K562 (cell line): Measurements from ENCODE around the gene PDE3A. TPM values are rescaled to one million over a fixed set of nuclear protein-coding genes. Genes with fewer than 3 reads are reported as not detected.

Experiments used
- ATAC-seq: fragments of 200-7000 bp; cut with Tn5 transposase; 3 replicates; pipeline ENCODE4 v1.9.1; 2020; ENCODE audit warnings: moderate library complexity
- BruUV-seq: library from RNA; stranded (reverse); fragments of 400-500 nt; replicated peaks from 2 replicates; lab custom pipeline; 2021; lab: Mats Ljungman, UMichigan
- CTCF ChIA-PET: fragments of 300-600 bp; formaldehyde crosslinking; extraction: SDS; loops from one replicate; lab custom pipeline; 2021; ENCODE audit warnings: low intra/inter-chr PET ratio; lab: Yijun Ruan, JAX
- POLR2A ChIA-PET: fragments of 300-600, 350-650 bp; sonication (Branson Sonifier 250); formaldehyde crosslinking; extraction: SDS; loops from one replicate; lab custom pipeline; 2021; ENCODE audit warnings: antibody characterized with exemption, inconsistent platforms; lab: Yijun Ruan, JAX
- DNase-seq, 4 experiments: peaks; one replicate each; pipeline versions ENCODE4 v3.0.0 to v3.0.0-alpha.2; 2011 to 2018; ENCODE audit warnings: low spot score in 3 of 4, mixed read lengths in 3 of 4; ENCODE audit errors: extremely low read depth in 1 of 4
- FAIRE-seq: peaks from 2 replicates; lab custom pipeline; 2011; peaks lifted over from hg19 to GRCh38; lab: Jason Lieb, UNC
- H2AFZ ChIP-seq: 2 replicates; pipeline ENCODE4 v1.6.0; 2011; ENCODE audit warnings: low read depth, low read length, control low read depth, inconsistent platforms
- H3K27ac ChIP-seq: fragments of 200-600 bp; 3 replicates; pipeline ENCODE4 v1.8.0; 2011; ENCODE audit warnings: low read depth, mild to moderate bottlenecking, control low read depth, inconsistent platforms, low read length, moderate library complexity, mixed read lengths; ENCODE audit errors: extremely low read depth
- H3K27me3 ChIP-seq, 2 experiments: fragments of 300-600 bp in 1 of 2; 2 replicates in 1 of 2; 3 replicates in 1 of 2; pipeline versions ENCODE4 v1.6.0 to v1.8.0; 2011; ENCODE audit warnings: inconsistent platforms in 2 of 2, low read length in 2 of 2, mild to moderate bottlenecking in 1 of 2, mixed read lengths in 1 of 2, moderate library complexity in 1 of 2; ENCODE audit not compliant: control insufficient read depth in 2 of 2, insufficient read depth in 2 of 2
- H3K36me3 ChIP-seq: fragments of 300-600 bp; 3 replicates; pipeline ENCODE4 v1.8.0; 2011; ENCODE audit warnings: mild to moderate bottlenecking, low read length, inconsistent platforms; ENCODE audit not compliant: control insufficient read depth, insufficient read depth
- H3K4me1 ChIP-seq, 2 experiments: fragments of 200-600 bp in 1 of 2; replicated peaks in 1 of 2; 2 replicates in 1 of 2; 3 replicates in 1 of 2; pipeline versions ENCODE4 v1.5.1 to v1.8.0; 2011; ENCODE audit warnings: inconsistent platforms in 2 of 2, low read length in 2 of 2, mild to moderate bottlenecking in 1 of 2, mixed read lengths in 1 of 2, moderate library complexity in 1 of 2; ENCODE audit not compliant: control insufficient read depth in 2 of 2, insufficient read depth in 2 of 2
- H3K4me2 ChIP-seq: 2 replicates; pipeline ENCODE4 v1.6.1; 2011; ENCODE audit warnings: low read length, control low read depth, inconsistent platforms, mixed read lengths; ENCODE audit not compliant: insufficient read depth
- H3K4me3 ChIP-seq: fragments of 200-600 bp; sonication (generic), shearing (Covaris generic); 2 replicates; pipeline ENCODE4 v1.5.1; 2016; ENCODE audit warnings: control low read depth, inconsistent platforms
- H3K79me2 ChIP-seq: fragments of 200-600 bp; 3 replicates; pipeline ENCODE4 v1.8.0; 2011; ENCODE audit warnings: low read length, inconsistent platforms; ENCODE audit not compliant: control insufficient read depth, insufficient read depth
- H3K9ac ChIP-seq, 2 experiments: 2 replicates each; pipeline versions ENCODE4 v1.6.0 to v1.6.1; 2011; ENCODE audit warnings: low read depth in 2 of 2, low read length in 2 of 2, control low read depth in 1 of 2, inconsistent platforms in 1 of 2, mild to moderate bottlenecking in 1 of 2, mixed read lengths in 1 of 2; ENCODE audit not compliant: insufficient read depth in 1 of 2
- H3K9me1 ChIP-seq: one replicate; pipeline ENCODE4 v1.6.0; 2011; ENCODE audit warnings: inconsistent platforms, mild to moderate bottlenecking, low read length, moderate library complexity; ENCODE audit not compliant: control insufficient read depth, insufficient read depth
- H3K9me3 ChIP-seq: replicated peaks from 2 replicates; pipeline ENCODE4 v1.5.1; 2011; ENCODE audit warnings: low read depth, low read length, inconsistent platforms; ENCODE audit not compliant: control insufficient read depth, insufficient read depth
- H4K20me1 ChIP-seq: replicated peaks from 2 replicates; pipeline ENCODE4 v1.6.1; 2011; ENCODE audit warnings: low read length, inconsistent platforms, mixed read lengths; ENCODE audit not compliant: control insufficient read depth, insufficient read depth
- ATF2 ChIP-seq: sonication (generic); formaldehyde crosslinking; IDR thresholded peaks from 2 replicates; pipeline ENCODE4 v1.8.1; 2022; ENCODE audit warnings: missing genetic modification reagents
- CBFA2T3 ChIP-seq: fragments of 450-650 bp; IDR thresholded peaks from 2 replicates; pipeline ENCODE4 v1.6.1; 2017
- GMEB1 ChIP-seq: fragments of 250-450 bp; sonication (Bioruptor Pico); IDR thresholded peaks from 2 replicates; pipeline ENCODE4 v1.4.0; 2020; ENCODE audit warnings: mild to moderate bottlenecking
- HDAC6 ChIP-seq: IDR thresholded peaks from 2 replicates; pipeline ENCODE4 v1.6.1; 2012; ENCODE audit warnings: low read depth, mild to moderate bottlenecking, control low read depth, inconsistent platforms, low read length, moderate library complexity
- HMGN3 ChIP-seq: IDR thresholded peaks from 2 replicates; pipeline ENCODE4 v1.6.1; 2011; ENCODE audit warnings: borderline replicate concordance, low read depth, mild to moderate bottlenecking, mixed read lengths, low read length; ENCODE audit not compliant: insufficient read length; ENCODE audit errors: extremely low read depth
- JUND ChIP-seq, 2 experiments: IDR thresholded peaks; 2 replicates in 1 of 2; 3 replicates in 1 of 2; pipeline ENCODE4 v1.6.1; 2011; ENCODE audit warnings: borderline replicate concordance in 2 of 2, low read depth in 2 of 2, low read length in 2 of 2, improper control_type of control experiment in 1 of 2, missing biosample characterization in 1 of 2, missing genetic modification characterization in 1 of 2, missing genetic modification reagents in 1 of 2
- PBX2 ChIP-seq, 2 experiments: IDR thresholded peaks in 1 of 2; conservative IDR thresholded peaks in 1 of 2; 2 replicates each; pipeline ENCODE4 v1.6.1; 2016; ENCODE audit warnings: low read depth in 2 of 2, mild to moderate bottlenecking in 1 of 2, missing compliant biosample characterization in 1 of 2, missing genetic modification characterization in 1 of 2, moderate library complexity in 1 of 2
- POLR2AphosphoS2 ChIP-seq: IDR thresholded peaks from 2 replicates; pipeline ENCODE4 v1.6.1; 2012; ENCODE audit warnings: low read length, improper control_type of control experiment
- SPI1 ChIP-seq: IDR thresholded peaks from 2 replicates; pipeline ENCODE4 v1.6.1; 2011; ENCODE audit warnings: low read depth, low read length, control low read depth, borderline replicate concordance
- ZKSCAN1 ChIP-seq: fragments of 150-350 bp; IDR thresholded peaks from 2 replicates; pipeline ENCODE4 v1.6.1; 2016; ENCODE audit warnings: low read depth, low read length
- WGBS: fragments of 100-300 bp; shearing (Covaris generic); methylation state at CpG from one replicate; pipeline ENCODE4 v1.1.6; 2016; ENCODE audit warnings: low coverage, mixed read lengths; ENCODE audit not compliant: insufficient coverage; ENCODE audit errors: missing lambda C conversion rate; 5-methylcytosine and 5-hydroxymethylcytosine counted together
- in situ Hi-C: fragments of 300-500 bp; cut with MboI; formaldehyde crosslinking; loops from 4 replicates; pipeline ENCODE4 v1.15.0; 2018; ENCODE audit warnings: inconsistent platforms, mixed read lengths
- intact Hi-C: fragments of 100-400 bp; cut with micrococcal nuclease; formaldehyde crosslinking; loops from 2 replicates; pipeline ENCODE4 v1.14.2; 2022
- polyA plus RNA-seq, 8 experiments: library from polyadenylated mRNA; depleted of rRNA in 4 of 8; stranded (reverse) in 5 of 8; unstranded in 3 of 8; fragments of >200 nt; fragmentation: Nextera tagmentation in 2 of 8; fragmentation: Illumina TruSeq in 1 of 8; extraction: Ambion mirVana in 2 of 8; extraction: Trizol in 1 of 8; gene quantifications; 2 replicates each; pipeline versions ENCODE4 v1.2.1 to v1.2.3, GENCODE V29; 2011 to 2014; ENCODE audit warnings: inconsistent platforms in 1 of 8, missing spikeins in 1 of 8
- total RNA-seq, 7 experiments: library from RNA; depleted of rRNA in 6 of 7; stranded (reverse); fragments of >200 nt in 6 of 7; fragmentation: Illumina TruSeq in 2 of 7; extraction: Trizol in 2 of 7; gene quantifications; 2 replicates each; pipeline versions ENCODE4 v1.2.1 to v1.2.3, GENCODE V29; 2011 to 2021; ENCODE audit warnings: low replicate concordance in 1 of 7
- TF ChIP-seq, protein P1 (sequence below): sonication (generic); formaldehyde crosslinking; IDR thresholded peaks from 2 replicates; pipeline ENCODE4 v1.8.0; 2022; ENCODE audit warnings: mild to moderate bottlenecking, missing genetic modification reagents
- TF ChIP-seq, protein P2 (sequence below): fragments of 250-450 bp; sonication (Bioruptor Pico); IDR thresholded peaks from 2 replicates; pipeline ENCODE4 v1.8.0; 2022; ENCODE audit warnings: moderate library complexity, mild to moderate bottlenecking, inconsistent platforms
- TF ChIP-seq, protein P3 (sequence below): fragments of 450-650 bp; IDR thresholded peaks from 2 replicates; pipeline ENCODE4 v1.6.1; 2017; ENCODE audit warnings: mild to moderate bottlenecking, moderate library complexity

PDE3A gene
- total and polyA plus RNA-seq, 9 of the 15 experiments (the other 6 are each of a cell fraction or from before 2014, with no cell fraction given) = 0.02 TPM; not detected in 8

GRCh38 chr12:20351406-20351805, 16.9 kb upstream of the PDE3A start:
- DNase-seq (no peak), ATAC-seq (no peak), FAIRE-seq (no peak)
- ChIA-PET CTCF (no interaction called here), POLR2A (no interaction called here)
- Histone ChIP-seq H3K36me3 (no peaks in the 10 kb centered on the region), H4K20me1 (no peaks in the 10 kb centered on the region), H3K9me3 (no peaks in the 10 kb centered on the region), H3K9me1 (no peaks in the 10 kb centered on the region), H3K4me2 (no peak overlapping the region), H3K27ac (no peak overlapping the region), H3K79me2 (no peaks in the 10 kb centered on the region), H3K4me1 (no peaks in the 10 kb centered on the region), H3K4me3 (no peak overlapping the region), H3K27me3 (no peaks in the 10 kb centered on the region), H2AFZ (no peak overlapping the region), H3K9ac (no peak overlapping the region)
- no TSS peak for BruUV-seq
- in situ Hi-C loops (no loop called here), intact Hi-C loops (no loop called here)
- WGBS = 0% methylated on average over 4 of the region's 4 CpGs
- TF ChIP-seq, protein P1, sequence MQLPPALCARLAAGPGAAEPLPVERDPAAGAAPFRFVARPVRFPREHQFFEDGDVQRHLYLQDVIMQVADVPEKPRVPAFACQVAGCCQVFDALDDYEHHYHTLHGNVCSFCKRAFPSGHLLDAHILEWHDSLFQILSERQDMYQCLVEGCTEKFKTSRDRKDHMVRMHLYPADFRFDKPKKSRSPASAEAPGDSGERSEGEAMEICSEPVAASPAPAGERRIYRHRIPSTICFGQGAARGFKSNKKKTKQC (CRISPR knock-in tag) = no peak
- TF ChIP-seq, protein P2, sequence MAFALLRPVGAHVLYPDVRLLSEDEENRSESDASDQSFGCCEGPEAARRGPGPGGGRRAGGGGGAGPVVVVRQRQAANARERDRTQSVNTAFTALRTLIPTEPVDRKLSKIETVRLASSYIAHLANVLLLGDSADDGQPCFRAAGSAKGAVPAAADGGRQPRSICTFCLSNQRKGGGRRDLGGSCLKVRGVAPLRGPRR (CRISPR knock-in tag) = no peak
- no peak for TF ChIP-seq ZKSCAN1
- no peak for TF ChIP-seq SPI1
- no peak for TF ChIP-seq POLR2AphosphoS2
- TF ChIP-seq GMEB1 (CRISPR knock-in tag) = no peak
- no peak for TF ChIP-seq PBX2 (CRISPR knock-in tag; IDR thresholded peaks at IDR 0.05; ENCODE audit: low read depth)
- no peak for TF ChIP-seq PBX2 (tag; conservative IDR thresholded peaks at IDR 0.05; ENCODE audit: low read depth)
- no peak for TF ChIP-seq HMGN3
- no peak for TF ChIP-seq HDAC6
- TF ChIP-seq JUND (IDR thresholded peaks at IDR 0.05; ENCODE audit: borderline replicate concordance, low read depth, low read length) = no peak
- no peak for TF ChIP-seq JUND (tag; IDR thresholded peaks at IDR 0.05; ENCODE audit: borderline replicate concordance, low read depth, low read length)
- TF ChIP-seq ATF2 = no peak
- TF ChIP-seq CBFA2T3 = no peak
- TF ChIP-seq, protein P3, sequence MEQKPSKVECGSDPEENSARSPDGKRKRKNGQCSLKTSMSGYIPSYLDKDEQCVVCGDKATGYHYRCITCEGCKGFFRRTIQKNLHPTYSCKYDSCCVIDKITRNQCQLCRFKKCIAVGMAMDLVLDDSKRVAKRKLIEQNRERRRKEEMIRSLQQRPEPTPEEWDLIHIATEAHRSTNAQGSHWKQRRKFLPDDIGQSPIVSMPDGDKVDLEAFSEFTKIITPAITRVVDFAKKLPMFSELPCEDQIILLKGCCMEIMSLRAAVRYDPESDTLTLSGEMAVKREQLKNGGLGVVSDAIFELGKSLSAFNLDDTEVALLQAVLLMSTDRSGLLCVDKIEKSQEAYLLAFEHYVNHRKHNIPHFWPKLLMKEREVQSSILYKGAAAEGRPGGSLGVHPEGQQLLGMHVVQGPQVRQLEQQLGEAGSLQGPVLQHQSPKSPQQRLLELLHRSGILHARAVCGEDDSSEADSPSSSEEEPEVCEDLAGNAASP = no peak
